B cell (primary cell): ENCODE data around the gene MTHFD1L. TPM values are rescaled to one million over a fixed set of nuclear protein-coding genes. Genes with fewer than 3 reads are reported as not detected.
A peak's percentile ranks its signal among the peaks of the same experiment; 100 is the strongest.
"Not testable (repeated sequence)": the region's sequence is repeated elsewhere in the genome, so short reads cannot be mapped to it uniquely, and the experiment has no call there.

Source experiments
- ATAC-seq: fragments of 200-7000 bp; cut with Tn5 transposase; one replicate; pipeline ENCODE4 v1.10.0; 2021; ENCODE audit warnings: low read depth, mild to moderate bottlenecking, moderate number of reproducible peaks, moderate library complexity
- CTCF ChIA-PET: fragments of 350-600 bp; sonication (Branson Sonifier 250); formaldehyde crosslinking; loops from one replicate; lab custom pipeline; 2021; ENCODE audit warnings: antibody characterized with exemption, inconsistent platforms; lab: Charles Lee
- POLR2A ChIA-PET: fragments of 350-600 bp; sonication (Branson Sonifier 250); formaldehyde crosslinking; loops from one replicate; lab custom pipeline; 2021; ENCODE audit warnings: antibody characterized with exemption; lab: Charles Lee
- DNase-seq: peaks from one replicate; pipeline ENCODE4 v3.0.0; 2013
- H2AFZ ChIP-seq: 2 replicates; pipeline ENCODE4 v1.6.1; 2012; ENCODE audit warnings: mild to moderate bottlenecking, low read depth, low read length; ENCODE audit not compliant: insufficient read depth, poor library complexity, severe bottlenecking
- H3K27ac ChIP-seq, 2 donors: 1 replicate in 1 of 2; 2 replicates in 1 of 2; pipeline ENCODE4 v1.5.1; 2012 to 2013; ENCODE audit warnings: low read length in 2 of 2, mild to moderate bottlenecking in 2 of 2, moderate library complexity in 1 of 2
- H3K27me3 ChIP-seq, 4 experiments: fragments of 200-600 bp in 1 of 4; sonication (generic) in 1 of 4; replicated peaks in 1 of 4; 1 replicate in 2 of 4; 2 replicates in 2 of 4; pipeline versions ENCODE4 v1.6.1 to v1.7.0; 2013 to 2016; ENCODE audit warnings: low read length in 3 of 4, mild to moderate bottlenecking in 2 of 4, mixed read lengths in 1 of 4, moderate library complexity in 1 of 4; ENCODE audit not compliant: insufficient read depth in 4 of 4, control insufficient read depth in 3 of 4; ENCODE audit errors: control extremely low read depth in 1 of 4
- H3K36me3 ChIP-seq, 2 experiments: replicated peaks in 1 of 2; 1 replicate in 1 of 2; 2 replicates in 1 of 2; pipeline versions ENCODE4 v1.6.1 to v1.7.1; 2013; ENCODE audit warnings: low read length in 1 of 2; ENCODE audit not compliant: insufficient read depth in 2 of 2, control insufficient read depth in 1 of 2; ENCODE audit errors: control extremely low read depth in 1 of 2, extremely low read depth in 1 of 2
- H3K4me1 ChIP-seq, 2 donors: fragments of 200-600 bp in 1 of 2; sonication (generic) in 1 of 2; 1 replicate in 1 of 2; 2 replicates in 1 of 2; pipeline versions ENCODE4 v1.5.1 to v1.6.1; 2013 to 2017; ENCODE audit warnings: low read length in 2 of 2; ENCODE audit not compliant: control insufficient read depth in 2 of 2, insufficient read depth in 2 of 2
- H3K4me2 ChIP-seq: replicated peaks from 2 replicates; pipeline ENCODE3; 2012; ENCODE audit warnings: mild to moderate bottlenecking, low read depth, low read length; ENCODE audit not compliant: poor library complexity, severe bottlenecking
- H3K4me3 ChIP-seq, 5 experiments: fragments of 200-600 bp in 1 of 5; sonication (generic) in 1 of 5; 1 replicate in 3 of 5; 2 replicates in 2 of 5; pipeline versions ENCODE4 v1.5.1 to v1.7.0; 2011 to 2016; ENCODE audit warnings: low read length in 4 of 5, mild to moderate bottlenecking in 4 of 5, low read depth in 2 of 5, control low read depth in 1 of 5, moderate library complexity in 1 of 5; ENCODE audit not compliant: insufficient read depth in 1 of 5; ENCODE audit errors: control extremely low read depth in 1 of 5, extremely low read depth in 1 of 5
- H3K79me2 ChIP-seq: fragments of 200-600 bp; sonication (generic); one replicate; pipeline ENCODE4 v1.6.0; 2016; ENCODE audit warnings: low read length; ENCODE audit not compliant: control insufficient read depth, insufficient read depth
- H3K9ac ChIP-seq: fragments of 200-600 bp; sonication (generic); 2 replicates; pipeline ENCODE4 v1.6.1; 2017; ENCODE audit warnings: mild to moderate bottlenecking, low read length, moderate library complexity
- H3K9me3 ChIP-seq, 3 donors: one replicate each; pipeline versions ENCODE4 v1.6.1 to v1.7.1; 2013; ENCODE audit warnings: low read length in 2 of 3; ENCODE audit not compliant: control insufficient read depth in 2 of 3, insufficient read depth in 1 of 3; ENCODE audit errors: control extremely low read depth in 1 of 3
- H4K20me1 ChIP-seq: 2 replicates; pipeline ENCODE4 v1.6.0; 2012; ENCODE audit warnings: mild to moderate bottlenecking, low read length; ENCODE audit not compliant: insufficient read depth, control insufficient read depth, poor library complexity, severe bottlenecking
- H3K27ac Mint-ChIP-seq: one replicate; pipeline ENCODE4 v1.8.0; 2021; ENCODE audit warnings: mixed read lengths
- H3K27me3 Mint-ChIP-seq: one replicate; pipeline ENCODE4 v1.8.0; 2021; ENCODE audit warnings: mixed read lengths
- H3K4me1 Mint-ChIP-seq: one replicate; pipeline ENCODE4 v1.8.0; 2021; ENCODE audit warnings: mixed read lengths
- H3K4me3 Mint-ChIP-seq: one replicate; pipeline ENCODE4 v1.8.0; 2021; ENCODE audit warnings: mixed read lengths
- H3K9me3 Mint-ChIP-seq: one replicate; pipeline ENCODE4 v1.8.0; 2022; ENCODE audit warnings: mixed read lengths; ENCODE audit not compliant: insufficient read depth
- CTCF ChIP-seq: fragments of 200-600 bp; IDR thresholded peaks from one replicate; pipeline ENCODE4 v1.8.0; 2022; ENCODE audit warnings: antibody characterized with exemption, mild to moderate bottlenecking
- EZH2 ChIP-seq: IDR thresholded peaks from 2 replicates; pipeline ENCODE4 v1.6.1; 2012; ENCODE audit warnings: borderline replicate concordance, low read depth, mild to moderate bottlenecking, moderate library complexity, low read length; ENCODE audit not compliant: insufficient read depth, poor library complexity, severe bottlenecking
- WGBS: methylation state at CpG from one replicate; pipeline ENCODE4 v1.1.5; 2013; ENCODE audit warnings: missing lambda C conversion rate; ENCODE audit not compliant: insufficient coverage; 5-methylcytosine and 5-hydroxymethylcytosine counted together
- intact Hi-C: fragments of 100-400 bp; cut with micrococcal nuclease; formaldehyde crosslinking; loops from one replicate; pipeline ENCODE4 v1.10.0; 2022
- polyA minus RNA-seq: library from RNA; depleted of rRNA, polyadenylated mRNA; stranded (reverse); fragments of >200 nt; gene quantifications from 2 replicates; pipeline ENCODE4 v1.2.3, GENCODE V29; 2012
- polyA plus RNA-seq: library from polyadenylated mRNA; depleted of rRNA; stranded (reverse); fragments of >200 nt; gene quantifications from 2 replicates; pipeline ENCODE4 v1.2.3, GENCODE V29; 2012
- total RNA-seq, 2 donors: library from RNA; stranded (reverse); fragments of 120-200 nt in 1 of 2; gene quantifications; 1 replicate in 1 of 2; 2 replicates in 1 of 2; pipeline versions ENCODE4 v1.2.3 to v1.2.4, GENCODE V29; 2013 to 2022

The MTHFD1L gene
- total RNA-seq (16.1 and 23.4 TPM in 2 replicates), polyA plus RNA-seq (2.9 and 5.4 TPM in 2 replicates), polyA minus RNA-seq (2.4 and 4.5 TPM in 2 replicates)
- total RNA-seq (2013) = 4.1 TPM

GRCh38 chr6:150865406-150866146 lies at the start of gene MTHFD1L:
MTHFD1L (plus strand) TSS chr6:150865702; CDS start chr6:150865823, 121 bp downstream.
- no peaks in the 10 kb centered on the region for H3K36me3 ChIP-seq
- H3K4me3 ChIP-seq = peak within 1 kb of the TSS in 4 of 5 experiments; percentile 57 to 73 (median 66)
- under 1% methylated on average over 82 of the region's 82 CpGs for WGBS
- peak within 1 kb of the TSS in 1 of 2 donors; percentile 63 for H3K27ac ChIP-seq
- H3K79me2 ChIP-seq = no peaks in the 10 kb centered on the region
- CTCF ChIA-PET = interaction anchor here (0.7 to 2.3 kb wide), 4 partner anchors 10 to 930 kb away, joined by 3 to 6 read pairs (median 4); no protein-coding TSS in a partner anchor
- H3K27me3 Mint-ChIP-seq = no peaks in the 10 kb centered on the region
- H3K4me1 ChIP-seq = peaks cover 9 to 13% of the 10 kb centered on the region in 2 donors
- POLR2A ChIA-PET = interaction anchor here (0.6 to 0.7 kb wide), 2 partner anchors 40 to 54 kb away, joined by 4 read pairs; no protein-coding TSS in a partner anchor
- no peaks in the 10 kb centered on the region for H3K27me3 ChIP-seq
- DNase-seq (peak; percentile 84), ATAC-seq (peak; percentile 72)
- intact Hi-C loops = loop anchor here (2.0 kb wide), 1 partner anchor 447 kb away; no protein-coding TSS in a partner anchor
- no peaks in the 10 kb centered on the region for H3K9me3 ChIP-seq
- no peak for TF ChIP-seq EZH2
- TF ChIP-seq CTCF = peak; percentile 54
- H3K4me1 Mint-ChIP-seq = peaks cover 19% of the 10 kb centered on the region
- H3K4me3 Mint-ChIP-seq = peak within 1 kb of the TSS; percentile 85
- peak within 1 kb of the TSS; percentile 74 for H3K9ac ChIP-seq
- no peaks in the 10 kb centered on the region for H3K9me3 Mint-ChIP-seq
- peak within 1 kb of the TSS; percentile 73 for H2AFZ ChIP-seq
- no peaks in the 10 kb centered on the region for H4K20me1 ChIP-seq
- H3K27ac Mint-ChIP-seq = peak within 1 kb of the TSS; percentile 65
- peak within 1 kb of the TSS; percentile 98 for H3K4me2 ChIP-seq

GRCh38 chr6:150816554-150816953 lies 48.9 kb upstream of the MTHFD1L start:
- not testable (repeated sequence) for H3K9me3 ChIP-seq, H3K4me1 ChIP-seq, H3K27me3 ChIP-seq, H3K27me3 Mint-ChIP-seq, H3K4me3 ChIP-seq, H3K4me2 ChIP-seq, H3K27ac Mint-ChIP-seq, H2AFZ ChIP-seq, H3K27ac ChIP-seq, DNase-seq, ATAC-seq, H3K9ac ChIP-seq, H3K9me3 Mint-ChIP-seq, H3K4me3 Mint-ChIP-seq
- ChIA-PET CTCF (interaction anchor here (0.6 to 20.9 kb wide), 19 partner anchors 9 to 735 kb away, joined by 3 to 378 read pairs (median 4); no protein-coding TSS in a partner anchor), POLR2A (interaction anchor here (1.8 kb wide), 1 partner anchor 398 kb away, joined by 7 read pairs; no protein-coding TSS in a partner anchor)
- Histone ChIP-seq H3K79me2 (peaks cover 17% of the 10 kb centered on the region), H4K20me1 (peaks cover 16% of the 10 kb centered on the region), H3K36me3 (peaks cover 18 to 56% of the 10 kb centered on the region in 2 experiments)
- WGBS = 97% methylated on average over 5 of the region's 8 CpGs
- intact Hi-C loops = loop anchor here (10.0 kb wide), 1 partner anchor 182 kb away; no protein-coding TSS in a partner anchor
- H3K4me1 Mint-ChIP-seq = peaks cover 34% of the 10 kb centered on the region
